Astrocyte of the cerebellum (primary cell): Measurements from ENCODE around the gene SLC37A4.
A peak's percentile ranks its signal among the peaks of the same experiment; 100 is the strongest.
"Not testable (repeated sequence)": the region's sequence is repeated elsewhere in the genome, so short reads cannot be mapped to it uniquely, and the experiment has no call there.

ENCODE experiments used
- DNase-seq: peaks from one replicate; pipeline ENCODE4 v3.0.0-alpha.2; 2011; ENCODE audit warnings: low read depth
- H3K4me3 ChIP-seq: 2 replicates; pipeline ENCODE4 v1.5.1; 2011; ENCODE audit warnings: mild to moderate bottlenecking, low read depth, low read length, moderate library complexity
- in situ Hi-C: cut with HindIII; loops from 2 replicates; pipeline ENCODE4 v1.10.0; 2017; ENCODE audit warnings: low sequenced_read_pairs
- TF ChIP-seq, protein P1 (sequence below): IDR thresholded peaks from 2 replicates; pipeline ENCODE4 v1.5.1; 2012; ENCODE audit warnings: low read length, low read depth, moderate library complexity, mild to moderate bottlenecking; ENCODE audit errors: missing control alignments

The SLC37A4 gene

DNA sequence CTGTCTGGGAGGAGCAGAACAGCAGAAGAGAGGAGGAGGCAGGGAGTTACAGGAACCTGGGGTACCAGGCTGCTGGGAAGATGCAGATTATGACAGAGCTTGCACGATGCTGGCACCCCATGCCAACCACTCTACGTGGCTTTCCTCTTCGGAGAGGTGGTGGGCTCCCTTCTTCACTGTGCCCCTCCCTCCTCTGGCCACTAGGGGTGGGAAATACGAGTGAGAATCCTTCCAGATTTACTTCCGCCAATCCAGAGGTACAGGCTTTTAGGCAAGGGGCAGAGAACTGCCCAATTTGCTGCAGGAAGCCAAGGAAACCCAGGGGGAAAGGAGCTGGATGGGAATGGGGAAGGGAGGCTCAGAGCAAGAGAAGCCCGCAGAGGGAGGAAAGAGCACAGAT lies 14.0 kb upstream of the SLC37A4 start:
- no peak for DNase-seq
- TF ChIP-seq, protein P1, sequence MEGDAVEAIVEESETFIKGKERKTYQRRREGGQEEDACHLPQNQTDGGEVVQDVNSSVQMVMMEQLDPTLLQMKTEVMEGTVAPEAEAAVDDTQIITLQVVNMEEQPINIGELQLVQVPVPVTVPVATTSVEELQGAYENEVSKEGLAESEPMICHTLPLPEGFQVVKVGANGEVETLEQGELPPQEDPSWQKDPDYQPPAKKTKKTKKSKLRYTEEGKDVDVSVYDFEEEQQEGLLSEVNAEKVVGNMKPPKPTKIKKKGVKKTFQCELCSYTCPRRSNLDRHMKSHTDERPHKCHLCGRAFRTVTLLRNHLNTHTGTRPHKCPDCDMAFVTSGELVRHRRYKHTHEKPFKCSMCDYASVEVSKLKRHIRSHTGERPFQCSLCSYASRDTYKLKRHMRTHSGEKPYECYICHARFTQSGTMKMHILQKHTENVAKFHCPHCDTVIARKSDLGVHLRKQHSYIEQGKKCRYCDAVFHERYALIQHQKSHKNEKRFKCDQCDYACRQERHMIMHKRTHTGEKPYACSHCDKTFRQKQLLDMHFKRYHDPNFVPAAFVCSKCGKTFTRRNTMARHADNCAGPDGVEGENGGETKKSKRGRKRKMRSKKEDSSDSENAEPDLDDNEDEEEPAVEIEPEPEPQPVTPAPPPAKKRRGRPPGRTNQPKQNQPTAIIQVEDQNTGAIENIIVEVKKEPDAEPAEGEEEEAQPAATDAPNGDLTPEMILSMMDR = peak; percentile 36
- in situ Hi-C loops = no loop called here
- no peak overlapping the region for H3K4me3 ChIP-seq

GRCh38 chr11:119042927-119043326 lies 12.2 kb upstream of the SLC37A4 start:
- no peak for DNase-seq
- in situ Hi-C loops = no loop called here
- TF ChIP-seq, protein P1 = no peak
- no peak overlapping the region for H3K4me3 ChIP-seq

DNA sequence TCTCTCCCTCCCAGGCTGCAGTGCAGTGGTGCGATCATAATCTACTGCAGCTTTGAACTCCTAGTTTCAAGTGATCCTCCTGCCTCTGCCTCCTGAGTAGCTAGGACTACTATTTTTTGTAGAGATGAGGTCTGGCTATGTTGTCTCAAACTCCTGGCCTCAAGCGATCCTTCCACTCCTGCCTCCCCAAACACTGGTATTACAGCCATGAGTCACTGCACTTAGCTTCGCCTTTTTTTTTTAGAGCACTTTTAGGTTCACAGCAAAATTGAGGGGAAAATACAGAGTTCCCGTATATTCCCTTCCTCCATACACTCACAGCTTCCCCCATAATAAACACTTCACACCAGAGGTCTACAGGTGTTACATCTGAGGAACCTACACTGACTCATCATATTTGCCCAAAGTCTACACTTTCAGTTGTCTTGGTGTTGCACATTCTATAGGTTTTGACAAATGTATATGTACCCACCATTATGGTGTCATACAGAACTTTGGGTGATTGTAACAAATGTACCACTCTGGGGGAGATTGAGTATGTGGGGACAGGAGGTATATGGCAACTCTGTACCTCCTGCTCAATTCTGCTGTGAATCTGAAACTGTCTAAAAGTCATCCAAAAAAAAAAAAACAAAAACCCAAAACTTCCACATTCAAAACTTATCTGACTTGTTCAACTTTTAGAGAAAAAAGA lies 11.3 kb upstream of the SLC37A4 start:
- in situ Hi-C loops = no loop called here

GRCh38 chr11:119039471-119039870 lies 8.8 kb upstream of the SLC37A4 start:
- DNase-seq, in situ Hi-C loops: not testable (repeated sequence)

More for the DNA sequence above, 11.3 kb upstream of the SLC37A4 start:
- H3K4me3 ChIP-seq = no peak overlapping the region
- DNase-seq = no peak
- TF ChIP-seq, protein P1 = no peak

GRCh38 chr11:119038884-119039283 lies 8.2 kb upstream of the SLC37A4 start:
- TF ChIP-seq, protein P1 = no peak
- H3K4me3 ChIP-seq = no peak overlapping the region
- no peak for DNase-seq
- in situ Hi-C loops = no loop called here

More at GRCh38 chr11:119039471-119039870, 8.8 kb upstream of the SLC37A4 start:
- H3K4me3 ChIP-seq = not testable (repeated sequence)

DNA sequence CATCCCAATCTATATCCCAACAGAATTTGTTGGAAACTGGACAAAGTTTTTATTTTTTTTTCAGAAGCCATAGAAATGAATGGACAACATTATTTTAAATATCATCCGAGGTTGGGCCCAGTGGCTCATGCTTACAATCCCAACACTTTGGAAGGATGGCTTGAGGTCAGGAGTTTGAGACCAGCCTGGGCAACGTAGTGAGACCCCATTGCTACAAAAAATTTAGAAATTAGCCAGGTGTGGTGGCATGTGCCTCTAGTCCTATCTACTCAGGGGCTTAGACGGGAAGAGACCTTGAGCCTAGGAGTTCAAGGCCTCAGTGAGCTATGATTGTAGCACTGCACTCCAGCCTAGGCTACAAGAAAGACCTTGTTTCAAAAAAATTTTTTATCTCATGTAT lies 4.1 kb upstream of the SLC37A4 start:
- H3K4me3 ChIP-seq = no peak overlapping the region
- DNase-seq = no peak
- TF ChIP-seq, protein P1 = no peak
- in situ Hi-C loops = no loop called here

GRCh38 chr11:119033421-119033820 lies 2.7 kb upstream of the SLC37A4 start:
- in situ Hi-C loops, DNase-seq: not testable (repeated sequence)

DNA sequence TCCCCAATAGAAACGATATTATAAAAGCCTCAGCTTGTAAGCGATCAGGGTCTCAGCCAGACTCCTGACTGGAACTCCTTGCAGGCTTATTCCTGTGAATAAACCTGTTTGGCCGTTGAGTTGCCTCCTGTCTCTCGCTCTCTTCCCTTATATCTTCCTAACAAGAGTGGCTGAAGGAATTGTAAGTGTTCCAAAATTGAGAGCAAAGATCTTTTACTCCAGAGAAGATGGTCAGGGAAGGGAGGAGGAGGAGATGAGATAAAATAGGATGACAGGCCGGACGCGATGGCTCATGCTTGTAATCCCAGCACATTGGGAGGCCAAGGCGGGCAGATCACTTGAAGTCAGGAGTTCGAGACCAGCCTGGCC lies 1.2 kb upstream of the SLC37A4 start:
- no peak for DNase-seq
- TF ChIP-seq, protein P1 = no peak
- no peak overlapping the region for H3K4me3 ChIP-seq
- in situ Hi-C loops = no loop called here

More at GRCh38 chr11:119033421-119033820, 2.7 kb upstream of the SLC37A4 start:
- not testable (repeated sequence) for H3K4me3 ChIP-seq
